ENCODE measurements around the gene MSH2. TPM values are rescaled to one million over a fixed set of nuclear protein-coding genes. Genes with fewer than 3 reads are reported as not detected.
"Not testable (repeated sequence)": the region's sequence is repeated elsewhere in the genome, so short reads cannot be mapped to it uniquely, and the experiment has no call there.

The MSH2 gene
- total RNA-seq, 2 donors from 2014 or later: 6.7 to 7.9 TPM

DNA sequence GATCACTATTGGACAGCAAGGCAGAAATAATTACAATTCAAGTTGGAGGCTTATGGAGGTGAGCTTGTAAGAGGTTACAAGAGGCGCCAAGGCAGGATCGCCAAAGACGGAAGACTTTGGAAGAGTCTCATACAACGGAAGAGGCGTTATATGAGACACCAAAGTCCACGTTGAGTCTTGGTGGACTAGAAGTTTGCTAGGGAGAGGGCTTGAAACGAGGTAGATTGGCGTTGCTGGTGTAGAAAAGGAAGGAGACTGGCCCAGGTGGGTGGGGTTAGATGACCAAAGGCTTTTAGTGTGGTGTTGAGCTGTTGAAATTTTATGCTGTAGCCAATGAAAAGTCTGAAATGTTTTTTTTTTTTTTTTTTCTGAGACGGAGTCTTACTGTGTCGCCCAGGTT lies 1.4 kb downstream of the MSH2 start:
- intact Hi-C loops (cut with DNase I): no loop called here
- DNase-seq (ENCODE audit: low spot score): no peak

DNA sequence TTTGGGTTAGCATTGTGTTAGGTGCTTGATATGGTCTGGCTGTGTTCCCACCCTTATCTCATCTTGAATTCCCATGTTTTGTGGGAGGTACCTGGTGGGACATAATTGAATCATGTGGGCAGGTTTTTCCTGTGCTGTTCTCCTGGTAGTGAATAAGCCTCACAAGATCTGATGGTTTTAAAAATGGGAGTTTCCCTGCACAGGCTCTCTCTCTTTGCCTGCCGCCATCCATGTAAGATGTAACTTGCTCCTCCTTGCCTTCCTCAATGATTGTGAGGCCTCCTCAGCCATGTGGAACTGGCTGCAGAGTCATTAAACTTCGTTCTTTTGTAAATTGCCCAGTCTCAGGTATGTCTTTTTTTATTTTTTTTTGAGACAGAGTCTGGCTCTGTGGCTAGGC lies 2.8 kb downstream of the MSH2 start:
- intact Hi-C loops (cut with DNase I): no loop called here
- DNase-seq (ENCODE audit: low spot score): no peak

DNA sequence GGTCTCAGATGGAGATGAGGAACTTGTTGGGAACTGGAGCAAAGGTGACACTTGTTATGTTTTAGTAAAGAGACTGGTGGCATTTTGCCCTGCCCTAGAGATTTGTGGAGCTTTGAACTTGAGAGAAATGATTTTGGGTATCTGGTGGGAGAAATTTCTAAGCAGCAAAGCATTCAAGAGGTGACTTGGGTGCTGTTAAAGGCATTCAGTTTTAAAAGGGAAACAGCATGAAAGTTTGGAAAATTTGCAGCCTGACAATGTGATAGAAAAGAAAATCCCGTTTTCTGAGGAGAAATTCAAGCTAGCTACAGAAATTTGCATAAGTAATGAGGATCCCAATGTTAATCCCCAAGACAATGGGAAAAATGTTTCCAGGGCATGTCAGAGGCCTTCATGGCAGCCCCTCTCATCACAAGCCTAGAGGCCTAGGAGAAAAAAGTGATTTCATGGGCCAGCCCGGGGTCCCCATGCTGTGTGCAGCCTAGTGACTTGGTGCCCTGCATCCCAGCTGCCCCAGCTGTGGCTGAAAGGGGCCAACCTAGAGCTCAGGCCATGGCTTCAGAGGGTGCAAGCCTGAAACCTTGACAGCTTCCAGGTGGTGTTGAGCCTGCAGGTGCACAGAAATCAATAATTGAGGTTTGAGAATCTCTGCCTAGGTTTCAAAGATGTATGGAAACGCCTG lies 3.8 kb downstream of the MSH2 start:
- intact Hi-C loops (cut with DNase I); DNase-seq (ENCODE audit: low spot score): not testable (repeated sequence)

DNA sequence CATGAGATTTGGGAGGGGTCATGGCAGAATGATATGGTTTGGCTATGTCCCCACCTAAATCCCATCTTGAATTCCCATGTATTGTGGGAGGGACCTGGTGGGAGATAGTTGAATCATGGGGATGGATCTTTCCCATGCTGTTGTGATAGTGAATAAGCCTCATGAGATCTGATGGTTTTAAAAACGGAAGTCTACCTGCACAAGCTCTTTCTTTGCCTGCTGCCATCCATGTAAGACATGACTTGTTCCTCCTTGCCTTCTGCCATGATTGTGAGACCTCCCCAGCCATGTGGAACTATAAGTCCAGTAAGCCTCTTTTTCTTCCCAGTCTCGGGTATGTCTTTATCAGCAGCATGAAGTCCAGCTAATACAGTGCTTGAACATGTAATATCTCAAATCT lies 5.0 kb downstream of the MSH2 start:
- intact Hi-C loops (cut with DNase I); DNase-seq (ENCODE audit: low spot score): not testable (repeated sequence)

- intact Hi-C loops (cut with DNase I): no loop called here
- no peak for DNase-seq (ENCODE audit: low spot score)
Measured at GRCh38 chr2:47414682-47415458, 11.9 kb downstream of the MSH2 start.

GRCh38 chr2:47420214-47420613 lies 17.3 kb downstream of the MSH2 start:
- no peak for DNase-seq (ENCODE audit: low spot score)
- intact Hi-C loops (cut with DNase I): no loop called here

GRCh38 chr2:47420683-47421082 lies 17.7 kb downstream of the MSH2 start:
- DNase-seq (ENCODE audit: low spot score); intact Hi-C loops (cut with DNase I): not testable (repeated sequence)

DNA sequence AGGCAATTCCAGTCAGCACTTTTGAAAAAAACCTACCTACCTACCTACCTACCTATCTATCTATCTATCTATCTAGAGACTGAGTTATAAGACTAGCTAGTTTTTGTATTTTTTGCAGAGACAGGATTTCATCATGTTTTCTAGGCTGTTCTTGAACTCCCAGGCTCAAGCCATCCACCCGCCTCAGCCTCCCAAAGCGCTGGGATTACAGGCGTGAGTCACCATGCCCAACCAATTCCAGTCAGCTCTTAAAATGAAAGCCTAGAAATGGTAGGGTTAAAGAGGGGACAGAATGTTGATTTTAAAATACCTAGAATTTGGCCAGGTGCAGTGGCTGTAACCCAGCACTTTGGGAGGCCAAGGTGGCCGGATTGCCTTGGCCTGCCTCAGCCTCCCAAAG lies 19.1 kb downstream of the MSH2 start:
- DNase-seq (ENCODE audit: low spot score): no peak
- intact Hi-C loops (cut with DNase I): no loop called here

DNA sequence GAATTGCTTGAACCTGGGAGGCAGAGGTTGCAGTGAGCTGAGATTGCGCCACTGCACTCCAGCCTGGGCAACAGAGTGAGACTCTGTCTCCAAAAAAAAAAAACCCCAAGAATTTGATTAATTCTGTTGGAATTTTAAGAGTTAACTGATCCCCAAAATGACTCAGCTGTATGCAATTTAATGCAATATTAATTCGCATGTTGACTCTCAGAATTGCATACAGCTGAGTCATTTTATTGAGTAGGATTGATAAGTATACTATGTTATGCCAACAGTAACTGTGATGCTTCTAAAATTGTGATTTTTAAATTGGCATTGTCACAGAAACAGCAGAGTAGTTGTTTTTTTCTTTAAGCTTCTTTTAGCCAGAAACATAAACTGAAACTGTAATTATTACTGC lies 19.6 kb downstream of the MSH2 start:
- intact Hi-C loops (cut with DNase I): no loop called here
- no peak for DNase-seq (ENCODE audit: low spot score)

DNA sequence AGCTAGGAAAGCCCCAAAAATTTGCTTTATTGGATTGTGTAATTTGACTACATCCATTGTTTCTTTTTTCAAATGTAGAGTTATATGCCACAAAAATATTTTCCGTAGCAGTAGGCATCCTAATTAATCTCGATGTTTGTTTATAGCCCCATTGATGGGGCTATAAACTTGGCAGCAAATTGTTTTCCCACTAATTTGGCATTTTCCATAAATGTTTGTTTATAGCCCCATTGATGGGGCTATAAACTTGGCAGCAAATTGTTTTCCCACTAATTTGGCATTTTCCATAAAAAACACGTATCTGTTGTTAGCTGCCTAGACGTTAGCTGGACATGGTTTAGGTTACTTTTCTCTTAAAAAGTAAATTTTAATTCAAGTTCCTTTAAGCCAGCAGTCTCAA lies 23.8 kb downstream of the MSH2 start:
- DNase-seq (ENCODE audit: low spot score): no peak
- intact Hi-C loops (cut with DNase I): no loop called here

- no peak for DNase-seq (ENCODE audit: low spot score)
- intact Hi-C loops (cut with DNase I): no loop called here
Measured at GRCh38 chr2:47429795-47430194, 26.8 kb downstream of the MSH2 start.

DNA sequence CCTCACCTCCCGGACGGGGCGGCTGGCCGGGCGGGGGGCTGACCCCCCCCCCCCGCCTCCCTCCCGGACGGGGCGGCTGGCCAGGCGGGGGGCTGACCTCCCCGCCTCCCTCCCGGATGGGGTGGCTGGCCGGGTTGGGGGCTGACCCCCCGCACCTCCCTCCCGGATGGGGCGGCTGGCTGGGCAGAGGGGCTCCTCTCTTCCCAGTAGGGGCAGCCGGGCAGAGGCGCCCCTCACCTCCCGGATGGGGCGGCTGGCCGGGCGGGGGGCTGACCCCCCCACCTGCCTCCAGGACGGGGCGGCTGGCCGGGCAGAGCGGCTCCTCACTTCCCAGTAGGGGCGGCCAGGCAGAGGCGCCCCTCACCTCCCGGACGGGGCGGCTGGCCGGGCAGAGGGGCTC lies 30.1 kb downstream of the MSH2 start:
- intact Hi-C loops (cut with DNase I); DNase-seq (ENCODE audit: low spot score): not testable (repeated sequence)

- DNase-seq (ENCODE audit: low spot score); intact Hi-C loops (cut with DNase I): not testable (repeated sequence)
Measured at GRCh38 chr2:47433445-47433844, 30.5 kb downstream of the MSH2 start.

GRCh38 chr2:47437287-47437686 lies 34.3 kb downstream of the MSH2 start:
- no peak for DNase-seq (ENCODE audit: low spot score)
- intact Hi-C loops (cut with DNase I): loop anchor here (5.0 kb wide), 1 partner anchor 330 kb away; no protein-coding TSS in a partner anchor

DNA sequence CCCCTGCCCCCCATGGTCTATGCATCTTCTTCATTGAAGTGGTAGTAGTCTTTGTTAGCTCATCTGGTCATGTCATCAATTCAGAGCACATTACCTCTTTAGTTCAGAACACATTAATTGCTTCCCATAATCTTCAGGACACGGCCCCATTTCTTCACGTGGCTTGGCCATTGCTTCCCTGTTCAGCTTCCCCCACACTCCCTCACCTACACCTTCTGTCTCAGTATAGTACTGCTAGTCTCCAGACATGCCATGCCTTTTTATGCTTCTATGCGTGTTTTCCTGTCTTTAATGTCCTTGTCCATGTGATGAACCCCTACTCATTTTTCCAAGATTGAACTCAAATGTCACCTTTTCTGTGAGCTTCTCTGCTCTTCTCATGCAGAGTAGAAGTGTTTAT lies 35.1 kb downstream of the MSH2 start:
- no peak for DNase-seq (ENCODE audit: low spot score)
- intact Hi-C loops (cut with DNase I): loop anchor here (5.0 kb wide), 1 partner anchor 329 kb away; no protein-coding TSS in a partner anchor

DNA sequence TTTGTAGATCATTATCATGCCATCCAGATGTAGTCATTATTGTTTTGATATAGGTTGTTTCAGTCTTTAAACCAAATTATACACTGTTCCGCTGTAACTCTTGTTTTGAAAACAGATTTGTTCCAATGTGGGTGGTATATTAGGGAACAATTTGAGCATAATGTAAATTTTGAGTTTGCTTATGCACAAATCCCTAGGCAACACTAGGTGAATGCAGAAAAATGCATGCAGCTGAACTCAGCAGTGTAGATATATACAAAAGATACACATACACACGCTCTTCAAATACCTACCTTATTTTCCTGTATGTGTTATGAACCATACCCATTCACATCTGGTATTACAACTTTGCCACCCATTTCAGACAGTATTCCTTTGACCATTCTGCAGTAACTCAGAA lies 35.8 kb downstream of the MSH2 start:
- intact Hi-C loops (cut with DNase I): loop anchor here (5.0 kb wide), 1 partner anchor 329 kb away; no protein-coding TSS in a partner anchor
- no peak for DNase-seq (ENCODE audit: low spot score)

DNA sequence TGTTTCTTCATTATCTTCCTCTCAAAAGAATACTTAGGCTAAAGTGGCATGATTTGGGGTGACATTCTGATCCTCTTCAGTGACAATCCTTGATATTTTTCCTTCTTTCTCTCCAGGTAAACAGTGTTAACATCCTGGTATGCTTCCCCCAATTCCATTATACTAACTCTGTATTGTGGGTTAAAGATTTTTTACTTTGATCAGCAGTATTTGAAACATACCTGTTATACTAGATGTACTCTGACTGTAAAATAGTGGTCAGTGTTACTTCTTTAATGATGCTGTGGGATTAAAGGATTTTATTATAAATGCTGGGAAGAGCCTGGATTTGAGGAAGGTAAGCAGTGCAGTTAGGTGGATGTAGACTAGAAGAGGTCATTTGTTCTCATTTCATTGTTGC lies 48.8 kb downstream of the MSH2 start:
- intact Hi-C loops (cut with DNase I): no loop called here
- DNase-seq (ENCODE audit: low spot score): no peak

- DNase-seq (ENCODE audit: low spot score): no peak
- intact Hi-C loops (cut with DNase I): no loop called here
Measured at GRCh38 chr2:47452761-47453160, 49.8 kb downstream of the MSH2 start.

- intact Hi-C loops (cut with DNase I); DNase-seq (ENCODE audit: low spot score): not testable (repeated sequence)
Measured at GRCh38 chr2:47454818-47455217, 51.9 kb downstream of the MSH2 start.

- intact Hi-C loops (cut with DNase I): no loop called here
- no peak for DNase-seq (ENCODE audit: low spot score)
Measured at GRCh38 chr2:47455411-47455810, 52.5 kb downstream of the MSH2 start.

- no peak for DNase-seq (ENCODE audit: low spot score)
- intact Hi-C loops (cut with DNase I): no loop called here
Measured at GRCh38 chr2:47456851-47457250, 53.9 kb downstream of the MSH2 start.

Data from posterior vena cava (tissue), 2 donors.